Measurements from ENCODE around the gene SPTAN1.

DNA sequence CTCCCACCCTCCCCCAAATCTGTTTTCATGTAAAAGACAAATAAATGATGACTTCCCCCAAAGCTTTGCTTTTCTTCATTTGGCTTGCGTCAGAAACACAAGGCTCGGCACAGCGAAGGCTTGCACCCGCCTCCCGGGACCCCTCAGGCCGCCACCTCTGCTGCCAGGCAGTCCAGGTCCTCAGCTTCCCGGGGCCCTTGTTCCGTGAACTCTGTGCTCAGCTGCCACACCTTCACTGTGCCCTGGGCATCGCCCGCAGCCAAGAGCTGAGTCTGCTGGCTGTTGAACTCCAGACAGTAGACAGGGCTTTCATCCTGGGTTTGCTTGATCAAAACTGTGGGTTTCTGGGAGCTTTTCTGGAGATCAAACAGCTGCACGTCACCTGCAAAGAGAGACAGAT lies 81.2 kb downstream of the SPTAN1 start:
- TF ChIP-seq, protein P1, sequence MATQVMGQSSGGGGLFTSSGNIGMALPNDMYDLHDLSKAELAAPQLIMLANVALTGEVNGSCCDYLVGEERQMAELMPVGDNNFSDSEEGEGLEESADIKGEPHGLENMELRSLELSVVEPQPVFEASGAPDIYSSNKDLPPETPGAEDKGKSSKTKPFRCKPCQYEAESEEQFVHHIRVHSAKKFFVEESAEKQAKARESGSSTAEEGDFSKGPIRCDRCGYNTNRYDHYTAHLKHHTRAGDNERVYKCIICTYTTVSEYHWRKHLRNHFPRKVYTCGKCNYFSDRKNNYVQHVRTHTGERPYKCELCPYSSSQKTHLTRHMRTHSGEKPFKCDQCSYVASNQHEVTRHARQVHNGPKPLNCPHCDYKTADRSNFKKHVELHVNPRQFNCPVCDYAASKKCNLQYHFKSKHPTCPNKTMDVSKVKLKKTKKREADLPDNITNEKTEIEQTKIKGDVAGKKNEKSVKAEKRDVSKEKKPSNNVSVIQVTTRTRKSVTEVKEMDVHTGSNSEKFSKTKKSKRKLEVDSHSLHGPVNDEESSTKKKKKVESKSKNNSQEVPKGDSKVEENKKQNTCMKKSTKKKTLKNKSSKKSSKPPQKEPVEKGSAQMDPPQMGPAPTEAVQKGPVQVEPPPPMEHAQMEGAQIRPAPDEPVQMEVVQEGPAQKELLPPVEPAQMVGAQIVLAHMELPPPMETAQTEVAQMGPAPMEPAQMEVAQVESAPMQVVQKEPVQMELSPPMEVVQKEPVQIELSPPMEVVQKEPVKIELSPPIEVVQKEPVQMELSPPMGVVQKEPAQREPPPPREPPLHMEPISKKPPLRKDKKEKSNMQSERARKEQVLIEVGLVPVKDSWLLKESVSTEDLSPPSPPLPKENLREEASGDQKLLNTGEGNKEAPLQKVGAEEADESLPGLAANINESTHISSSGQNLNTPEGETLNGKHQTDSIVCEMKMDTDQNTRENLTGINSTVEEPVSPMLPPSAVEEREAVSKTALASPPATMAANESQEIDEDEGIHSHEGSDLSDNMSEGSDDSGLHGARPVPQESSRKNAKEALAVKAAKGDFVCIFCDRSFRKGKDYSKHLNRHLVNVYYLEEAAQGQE (IDR thresholded peaks at IDR 0.05; ENCODE audit: borderline replicate concordance): no peak
- TF ChIP-seq EZH2 (IDR thresholded peaks at IDR 0.05; ENCODE audit: borderline replicate concordance, insufficient read depth, low read length, poor library complexity, severe bottlenecking) (no peak), CTCF (IDR thresholded peaks at IDR 0.05; ENCODE audit: poor library complexity, severe bottlenecking) (no peak), TAF1 (IDR thresholded peaks at IDR 0.05; ENCODE audit: low read depth) (no peak), RAD21 (conservative IDR thresholded peaks at IDR 0.05) (no peak), POLR2AphosphoS5 (IDR thresholded peaks at IDR 0.05) (no peak), EP300 (conservative IDR thresholded peaks at IDR 0.05; ENCODE audit: poor library complexity, severe bottlenecking) (no peak)
